Measurements from ENCODE around the gene ANGPTL3. TPM values are rescaled to one million over a fixed set of nuclear protein-coding genes. Genes with fewer than 3 reads are reported as not detected.

The ANGPTL3 gene
- total and polyA plus RNA-seq, 2 of the 13 experiments (the other 11 are each of a cell fraction or from before 2014, with no cell fraction given) = 0.40 to 0.51 TPM

GRCh38 chr1:62572476-62572875, 24.8 kb upstream of the ANGPTL3 start:
- H3K9me3 ChIP-seq (ENCODE audit: low read length) = no peaks in the 10 kb centered on the region
- BruUV-seq (replicated peaks) = no TSS peak
- FAIRE-seq (no peak), DNase-seq (ENCODE audit: low spot score) (no peak), ATAC-seq (no peak)
- peaks cover 5 to 18% of the 10 kb centered on the region in 2 experiments; a peak in 4 of 5 replicates for H3K36me3 ChIP-seq (replicated peaks in 1 of 2; ENCODE audit: control insufficient read depth in 1 of 2, insufficient read depth in 2 of 2, low read length in 2 of 2)
- in situ Hi-C loops (cut with HindIII; ENCODE audit: extremely low pct_ligation_motif_present, low pct_unique_long_range_greater_than_20kb) (no loop called here), intact Hi-C loops (cut with micrococcal nuclease; ENCODE audit: unreplicated experiment) (no loop called here)
- H3K4me1 ChIP-seq (ENCODE audit: insufficient read depth, low read length) = 0 out of 2 replicates have a peak, but pooled peaks cover 13% of the 10 kb centered on the region
- H3K79me2 ChIP-seq (ENCODE audit: insufficient read depth, low read length) = no peaks in the 10 kb centered on the region
- no peak overlapping the region for H3K4me3 ChIP-seq (replicated peaks in 1 of 3; ENCODE audit: insufficient read depth in 1 of 3, low read depth in 2 of 3, low read length in 3 of 3)
- no peak overlapping the region for H2AFZ ChIP-seq (ENCODE audit: low read length)
- no peak for TF ChIP-seq FOXP1 (IDR thresholded peaks at IDR 0.05)
- no peak for TF ChIP-seq FOXP1 (CRISPR knock-in tag; IDR thresholded peaks at IDR 0.05)
- TF ChIP-seq ZNF264 (CRISPR knock-in tag; IDR thresholded peaks at IDR 0.05) = peak; percentile 90
- H3K27me3 ChIP-seq (ENCODE audit: control insufficient read depth in 1 of 2, insufficient read depth in 2 of 2, low read length in 2 of 2) = no peaks in the 10 kb centered on the region
- no peak overlapping the region for H3K27ac ChIP-seq (ENCODE audit: extremely low read length, insufficient read depth, low read length)
- H3K9ac ChIP-seq (ENCODE audit: insufficient read depth, low read depth, low read length) = no peak overlapping the region
- no peaks in the 10 kb centered on the region for H4K20me1 ChIP-seq (ENCODE audit: insufficient read depth, low read length)
- ChIA-PET CTCF (ENCODE audit: low intra/inter-chr PET ratio, low total read pairs) (no interaction called here), POLR2A (no interaction called here)
- no peak overlapping the region for H3K4me2 ChIP-seq (ENCODE audit: low read depth, low read length)

- CTCF ChIA-PET (ENCODE audit: low intra/inter-chr PET ratio, low total read pairs) = no interaction called here
- no peak overlapping the region for H2AFZ ChIP-seq (ENCODE audit: low read length)
- no peak for ATAC-seq
Observed at GRCh38 chr1:62573675-62574074, 23.6 kb upstream of the ANGPTL3 start.

More at GRCh38 chr1:62573675-62574074, 23.6 kb upstream of the ANGPTL3 start:
- H3K9me3 ChIP-seq (ENCODE audit: low read length) = no peaks in the 10 kb centered on the region
- DNase-seq (ENCODE audit: low spot score) = peak; percentile 6
- no peak overlapping the region for H3K27ac ChIP-seq (ENCODE audit: extremely low read length, insufficient read depth, low read length)
- H3K9ac ChIP-seq (ENCODE audit: insufficient read depth, low read depth, low read length) = no peak overlapping the region
- in situ Hi-C loops (cut with HindIII; ENCODE audit: extremely low pct_ligation_motif_present, low pct_unique_long_range_greater_than_20kb) = no loop called here
- WGBS (ENCODE audit: low lambda C conversion rate) = 46% methylated on average over 2 of the region's 2 CpGs
- intact Hi-C loops (cut with micrococcal nuclease; ENCODE audit: unreplicated experiment) = no loop called here
- H3K4me1 ChIP-seq (ENCODE audit: insufficient read depth, low read length) = 0 out of 2 replicates have a peak, but pooled peaks cover 6% of the 10 kb centered on the region
- no peak for FAIRE-seq
- H4K20me1 ChIP-seq (ENCODE audit: insufficient read depth, low read length) = no peaks in the 10 kb centered on the region
- H3K36me3 ChIP-seq (replicated peaks in 1 of 2; ENCODE audit: control insufficient read depth in 1 of 2, insufficient read depth in 2 of 2, low read length in 2 of 2) = peaks cover 5 to 18% of the 10 kb centered on the region in 2 experiments; a peak in 4 of 5 replicates
- no peaks in the 10 kb centered on the region for H3K27me3 ChIP-seq (ENCODE audit: control insufficient read depth in 1 of 2, insufficient read depth in 2 of 2, low read length in 2 of 2)
- no peaks in the 10 kb centered on the region for H3K79me2 ChIP-seq (ENCODE audit: insufficient read depth, low read length)
- POLR2A ChIA-PET = no interaction called here
- no peak overlapping the region for H3K4me3 ChIP-seq (replicated peaks in 1 of 3; ENCODE audit: insufficient read depth in 1 of 3, low read depth in 2 of 3, low read length in 3 of 3)
- no TSS peak for BruUV-seq (replicated peaks)
- TF ChIP-seq TRAFD1 (CRISPR knock-in tag; IDR thresholded peaks at IDR 0.05; ENCODE audit: borderline replicate concordance) = no peak
- peak; percentile 21; the same call in 1 of the 2 replicates for TF ChIP-seq CEBPB (IDR thresholded peaks at IDR 0.05; ENCODE audit: borderline replicate concordance, low read depth, low read length)
- TF ChIP-seq RARA (CRISPR knock-in tag; IDR thresholded peaks at IDR 0.05) = peak; percentile 63
- no peak for TF ChIP-seq TCF7L2 (IDR thresholded peaks at IDR 0.05; ENCODE audit: low read depth, low read length)
- TF ChIP-seq FOSL2 (CRISPR knock-in tag; IDR thresholded peaks at IDR 0.05) = peak; percentile 64
- H3K4me2 ChIP-seq (ENCODE audit: low read depth, low read length) = no peak overlapping the region
